HG03378 (cell line): ENCODE data around the gene POU2F1.

Source experiments
- ATAC-seq: cut with Tn5 transposase; IDR thresholded peaks from one replicate; pipeline ENCODE4 v1.9.1; 2021; ENCODE audit warnings: mild to moderate bottlenecking, moderate library complexity; ENCODE audit not compliant: unreplicated experiment

Gene POU2F1

GRCh38 chr1:167462341-167462740 is 241.7 kb downstream of the POU2F1 start:
- no peak for ATAC-seq

GRCh38 chr1:167463080-167463479 is 242.4 kb downstream of the POU2F1 start:
- ATAC-seq, result no peak

GRCh38 chr1:167463875-167464575 is 243.3 kb downstream of the POU2F1 start:
- ATAC-seq, result no peak

GRCh38 chr1:167465018-167465417 is 244.3 kb downstream of the POU2F1 start:
- no peak for ATAC-seq

GRCh38 chr1:167465743-167466142 is 245.1 kb downstream of the POU2F1 start:
- ATAC-seq, result no peak

- ATAC-seq, result no peak
These were observed 246.5 kb downstream of the POU2F1 start for GRCh38 chr1:167467126-167467710.

GRCh38 chr1:167467752-167468151 is 247.1 kb downstream of the POU2F1 start:
- ATAC-seq, result no peak

GRCh38 chr1:167469280-167469965 is 248.7 kb downstream of the POU2F1 start:
- no peak for ATAC-seq

GRCh38 chr1:167471568-167471967 is 250.9 kb downstream of the POU2F1 start:
- no peak for ATAC-seq

GRCh38 chr1:167472752-167473521 is 252.3 kb downstream of the POU2F1 start:
- ATAC-seq, result no peak

- ATAC-seq, result no peak
These were observed 253.1 kb downstream of the POU2F1 start for GRCh38 chr1:167473761-167474160.

GRCh38 chr1:167474191-167474641 is 253.5 kb downstream of the POU2F1 start:
- no peak for ATAC-seq

- no peak for ATAC-seq
These were observed 255.4 kb downstream of the POU2F1 start for GRCh38 chr1:167476061-167476460.
